Thyroid gland (tissue), 4 donors: ENCODE data around the gene WRAP73.

Experiments
- CTCF ChIP-seq, 6 experiments: fragments of 200-600 bp in 3 of 6; fragments of 450-650 bp in 3 of 6; sonication (generic) in 3 of 6; IDR thresholded peaks; one replicate each; pipeline ENCODE4 v1.5.1; 2016 to 2019; ENCODE audit warnings: antibody characterized with exemption in 6 of 6, mild to moderate bottlenecking in 2 of 6, inconsistent platforms in 1 of 6, moderate library complexity in 1 of 6
- POLR2A ChIP-seq, 2 donors: fragments of 450-650 bp; IDR thresholded peaks; one replicate each; pipeline ENCODE4 v1.6.1; 2017; ENCODE audit warnings: antibody characterized with exemption in 2 of 2, mild to moderate bottlenecking in 2 of 2, moderate library complexity in 1 of 2

DNA sequence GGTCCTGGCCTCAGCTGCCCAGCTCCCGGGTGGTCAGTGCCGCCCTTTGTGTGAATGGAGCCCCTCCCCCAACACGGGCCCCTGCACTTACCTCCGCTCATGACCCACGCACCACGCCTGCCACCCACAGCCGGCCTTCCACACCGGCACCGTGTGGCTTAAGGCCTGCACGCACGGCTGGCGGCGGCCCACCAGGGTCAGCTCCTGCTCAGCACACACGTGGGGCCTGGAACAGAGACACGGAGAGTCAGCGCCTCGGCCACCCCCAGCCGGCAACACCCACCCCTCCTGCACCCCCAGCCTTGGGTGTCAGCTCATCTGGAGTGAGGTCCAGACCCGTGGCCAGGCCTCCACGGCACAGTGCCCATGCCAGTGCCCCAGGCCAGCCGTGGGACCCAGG is 47.5 kb downstream of the WRAP73 start:
- TF ChIP-seq CTCF (IDR thresholded peaks at IDR 0.05), result no peak
- no peak for TF ChIP-seq POLR2A (IDR thresholded peaks at IDR 0.05)
